ENCODE data around the gene MCCC2.
"Not testable (repeated sequence)": the region's sequence is repeated elsewhere in the genome, so short reads cannot be mapped to it uniquely, and the experiment has no call there.

Gene MCCC2

GRCh38 chr5:71663191-71663969 is 76.2 kb downstream of the MCCC2 start:
- no peak for DNase-seq

- not testable (repeated sequence) for DNase-seq
These were observed 77.5 kb downstream of the MCCC2 start for GRCh38 chr5:71664615-71665014.

- no peak for DNase-seq
These were observed 79.2 kb downstream of the MCCC2 start for GRCh38 chr5:71666321-71666720.

GRCh38 chr5:71677977-71678376 is 90.8 kb downstream of the MCCC2 start:
- no peak for DNase-seq

GRCh38 chr5:71679714-71680113 is 92.6 kb downstream of the MCCC2 start:
- DNase-seq = no peak

GRCh38 chr5:71680510-71680909 is 93.4 kb downstream of the MCCC2 start:
- DNase-seq = no peak

- no peak for DNase-seq
These were observed 94.2 kb downstream of the MCCC2 start for GRCh38 chr5:71681296-71681695.

- DNase-seq = no peak
These were observed 97.2 kb downstream of the MCCC2 start for GRCh38 chr5:71684309-71684708.

GRCh38 chr5:71693828-71694427 is 106.8 kb downstream of the MCCC2 start:
- DNase-seq = no peak

GRCh38 chr5:71695071-71695470 is 107.9 kb downstream of the MCCC2 start:
- DNase-seq = no peak

- DNase-seq = no peak
These were observed 108.5 kb downstream of the MCCC2 start for GRCh38 chr5:71695595-71695994.

- DNase-seq = no peak
These were observed 110.8 kb downstream of the MCCC2 start for GRCh38 chr5:71697967-71698366.

- no peak for DNase-seq
These were observed 112.1 kb downstream of the MCCC2 start for GRCh38 chr5:71699233-71699632.

- DNase-seq = no peak
These were observed 112.6 kb downstream of the MCCC2 start for GRCh38 chr5:71699751-71700150.

GRCh38 chr5:71700803-71701202 is 113.7 kb downstream of the MCCC2 start:
- DNase-seq = no peak

- no peak for DNase-seq
These were observed 114.3 kb downstream of the MCCC2 start for GRCh38 chr5:71701407-71701806.

- DNase-seq = no peak
These were observed 116.8 kb downstream of the MCCC2 start for GRCh38 chr5:71703941-71704340.

- DNase-seq = no peak
These were observed 118.3 kb downstream of the MCCC2 start for GRCh38 chr5:71705421-71705820.

GRCh38 chr5:71706906-71707305 is 119.8 kb downstream of the MCCC2 start:
- DNase-seq = no peak

Data from CD4-positive, alpha-beta T cell treated with Interleukin-4 for 4 hours (primary cell).